Cardiac septum (tissue), 1 donor: Measurements from ENCODE around the gene IL21R. TPM values are rescaled to one million over a fixed set of nuclear protein-coding genes. Genes with fewer than 3 reads are reported as not detected.

ENCODE experiments used
- DNase-seq: peaks from one replicate; pipeline ENCODE4 v3.0.0-alpha.2; 2020; ENCODE audit warnings: low spot score
- intact Hi-C: fragments of 100-400 bp; cut with DNase I; formaldehyde crosslinking; loops from one replicate; pipeline ENCODE4 v1.14.0; 2022
- total RNA-seq: library from RNA; stranded (reverse); fragmentation: NEBNext Ultra II Directional; extraction: Animal tissue kit (Norgen Biotek cat#: 25700); gene quantifications from one replicate; pipeline ENCODE4 v1.2.1, GENCODE V29; 2021
- donor health status: DM: no; HTN: no; CAD: no.

IL21R gene
- total RNA-seq, 1 donor from 2014 or later, result 1.4 TPM

DNA sequence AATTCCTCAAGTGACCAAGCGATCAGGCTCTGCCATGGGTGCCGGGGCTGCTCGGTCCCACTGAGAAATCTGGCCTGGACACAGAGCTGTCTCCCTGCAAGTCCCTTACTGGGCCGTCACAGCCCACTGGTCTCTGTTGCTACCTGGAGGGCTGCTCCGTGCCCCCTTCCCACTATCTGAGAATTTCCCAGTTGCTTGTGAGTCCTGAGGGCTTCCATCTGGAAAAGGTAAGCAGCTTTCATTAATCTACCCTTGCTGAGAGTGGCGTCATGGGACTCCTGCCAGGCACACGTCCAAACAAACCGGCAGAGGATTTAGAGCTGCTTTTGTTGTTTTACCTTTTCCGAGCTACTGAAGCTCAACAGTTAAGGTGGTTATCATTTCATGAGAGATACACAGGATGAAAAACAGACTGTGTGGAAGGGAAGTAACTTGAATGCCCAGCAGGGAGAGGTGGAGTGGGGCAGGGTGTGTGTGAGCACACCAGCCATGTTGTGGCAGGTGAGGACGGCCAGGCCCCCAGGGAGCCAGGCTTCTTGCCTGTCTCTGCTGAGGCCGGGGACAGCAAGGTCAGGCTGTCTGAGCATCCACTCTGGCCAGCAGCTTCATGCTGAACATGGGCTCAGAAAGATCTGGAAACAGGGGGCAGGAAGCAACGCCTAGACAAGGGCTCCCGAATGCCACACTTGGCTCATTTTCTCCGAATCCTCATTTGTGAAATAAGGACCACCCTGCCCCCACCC is 97.1 kb downstream of the IL21R start:
- intact Hi-C loops, result no loop called here
- no peak for DNase-seq

DNA sequence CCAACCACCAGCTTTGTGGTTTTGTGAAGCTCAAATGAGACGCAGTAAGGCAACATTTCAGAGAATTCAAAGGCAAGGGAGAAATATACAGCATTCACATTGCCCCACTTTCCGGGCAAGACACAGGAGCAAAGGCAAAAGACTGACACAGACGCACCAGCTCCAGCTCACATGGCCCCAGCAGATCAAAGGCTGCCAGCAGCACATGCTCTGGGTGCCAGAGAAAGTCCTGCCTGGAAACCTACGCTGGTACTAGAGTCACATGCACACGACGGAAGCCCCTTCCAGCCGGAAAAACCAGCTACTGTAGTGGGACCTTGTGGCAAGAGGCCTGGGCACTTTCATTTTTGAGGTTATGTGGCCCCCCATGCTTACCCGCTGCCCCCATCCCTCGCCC is 97.7 kb downstream of the IL21R start:
- intact Hi-C loops, result no loop called here
- DNase-seq, result no peak

DNA sequence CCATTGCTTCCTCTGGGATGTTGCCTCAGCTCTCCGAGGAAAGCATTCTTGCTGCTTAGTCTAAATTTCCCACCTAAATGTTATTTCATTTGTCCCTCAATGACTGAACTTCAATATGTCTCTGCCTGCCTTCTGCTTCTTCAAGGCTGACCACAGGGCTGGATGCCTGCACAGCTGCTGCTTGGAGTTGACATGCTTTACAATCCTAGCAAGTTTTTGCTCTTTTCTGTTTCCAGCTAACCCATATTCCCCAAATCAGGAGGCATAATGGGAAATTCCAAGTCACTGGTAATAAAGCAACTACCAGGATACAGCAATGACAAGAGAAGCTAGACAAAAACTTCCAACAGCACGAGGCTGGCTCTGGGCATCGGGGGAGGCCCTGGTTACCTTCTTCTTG is 98.8 kb downstream of the IL21R start:
- intact Hi-C loops, result no loop called here
- DNase-seq, result no peak

Other genes with a start within 250 kb of the IL21R start
- gene KDM8, start 198.6 kb upstream of the IL21R start, total RNA-seq, result 3.0 TPM
- 27.2 TPM for gene NSMCE1, start 133.4 kb upstream of the IL21R start, total RNA-seq
- gene IL4R, start 88.2 kb upstream of the IL21R start, total RNA-seq, result 22.0 TPM
- 66.3 TPM for gene GTF3C1, start 147.7 kb downstream of the IL21R start, total RNA-seq
- 22.6 TPM for gene KATNIP, start 148.0 kb downstream of the IL21R start, total RNA-seq